GM21526 (cell line): Measurements from ENCODE around the gene CSAD.
"Not testable (repeated sequence)": the region's sequence is repeated elsewhere in the genome, so short reads cannot be mapped to it uniquely, and the experiment has no call there.

Experiments used
- ATAC-seq: cut with Tn5 transposase; IDR thresholded peaks from one replicate; pipeline ENCODE4 v1.9.1; 2021; ENCODE audit warnings: moderate library complexity; ENCODE audit not compliant: unreplicated experiment, low FRiP score

Gene CSAD

GRCh38 chr12:53219292-53219955 lies 38.7 kb upstream of the CSAD start:
- peak; percentile 8 for ATAC-seq

GRCh38 chr12:53218551-53219291 lies 38.0 kb upstream of the CSAD start:
- ATAC-seq: no peak

GRCh38 chr12:53217931-53218307 lies 37.2 kb upstream of the CSAD start:
- no peak for ATAC-seq

- ATAC-seq: no peak
Measured at GRCh38 chr12:53217051-53217930, 36.6 kb upstream of the CSAD start.

GRCh38 chr12:53215497-53215896 lies 34.8 kb upstream of the CSAD start:
- no peak for ATAC-seq

GRCh38 chr12:53214687-53215455 lies 34.1 kb upstream of the CSAD start:
- ATAC-seq: no peak

- ATAC-seq: no peak
Measured at GRCh38 chr12:53214221-53214620, 33.5 kb upstream of the CSAD start.

GRCh38 chr12:53213348-53213747 lies 32.6 kb upstream of the CSAD start:
- ATAC-seq: no peak

GRCh38 chr12:53212931-53213330 lies 32.2 kb upstream of the CSAD start:
- no peak for ATAC-seq

GRCh38 chr12:53211476-53212381 lies 31.0 kb upstream of the CSAD start:
- ATAC-seq: no peak

GRCh38 chr12:53210843-53211242 lies 30.1 kb upstream of the CSAD start:
- ATAC-seq: no peak

GRCh38 chr12:53208877-53209463 lies 28.2 kb upstream of the CSAD start:
- no peak for ATAC-seq

GRCh38 chr12:53208435-53208834 lies 27.7 kb upstream of the CSAD start:
- ATAC-seq: no peak

- ATAC-seq: peak; percentile 52
Measured at GRCh38 chr12:53207042-53207441, 26.3 kb upstream of the CSAD start, which contains the start of gene ITGB7. Gene ITGB7 (minus strand): TSS chr12:53207251. CDS start chr12:53200443, 6,808 bp downstream.

- peak; percentile 53 for ATAC-seq
Measured at GRCh38 chr12:53205747-53206419, 25.2 kb upstream of the CSAD start.

- no peak for ATAC-seq
Measured at GRCh38 chr12:53204351-53204750, 23.6 kb upstream of the CSAD start.

- ATAC-seq: not testable (repeated sequence)
Measured at GRCh38 chr12:53202316-53202715, 21.6 kb upstream of the CSAD start.

GRCh38 chr12:53201639-53202038 lies 20.9 kb upstream of the CSAD start:
- ATAC-seq: no peak

- no peak for ATAC-seq
Measured at GRCh38 chr12:53201177-53201541, 20.4 kb upstream of the CSAD start.
